Right lobe of liver (tissue), 4 donors: Measurements from ENCODE around the gene MAPK14.

ENCODE experiments used
- POLR2A ChIP-seq: fragments of 450-650 bp; IDR thresholded peaks from one replicate; pipeline ENCODE4 v1.6.1; 2017; ENCODE audit warnings: antibody characterized with exemption, mild to moderate bottlenecking
- TF ChIP-seq, protein P1 (sequence below), 4 donors: fragments of 200-600 bp in 3 of 4; fragments of 450-650 bp in 1 of 4; IDR thresholded peaks; one replicate each; pipeline versions ENCODE4 v1.5.1 to v1.8.0; 2016 to 2022; ENCODE audit warnings: antibody characterized with exemption in 4 of 4, mild to moderate bottlenecking in 2 of 4
- donor health status: DM: no; HTN: no; CAD: no.
- donor health status: DM: no; HTN: no; CAD: no.
- donor health status: DM: no; HTN: yes; CAD: no.

DNA sequence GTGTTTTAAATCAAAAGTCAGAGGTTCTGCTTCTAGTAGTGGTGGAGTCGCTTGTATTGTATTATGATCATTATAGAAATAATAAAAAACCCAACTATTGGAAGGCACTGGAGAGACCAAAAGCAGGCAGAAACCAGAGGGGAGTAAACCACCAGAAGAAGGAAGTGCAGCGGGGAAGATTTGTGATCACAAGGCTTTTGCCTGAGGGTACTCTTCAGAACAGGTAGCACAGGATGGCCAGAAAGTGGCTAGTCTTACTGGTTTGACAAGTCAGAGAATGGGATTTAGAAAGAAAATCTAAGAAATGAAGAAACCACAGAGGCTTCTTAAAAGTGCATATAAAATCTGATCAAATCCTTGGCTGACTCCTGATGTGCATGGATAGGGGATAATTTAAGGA lies 126.7 kb downstream of the MAPK14 start:
- TF ChIP-seq, protein P1, sequence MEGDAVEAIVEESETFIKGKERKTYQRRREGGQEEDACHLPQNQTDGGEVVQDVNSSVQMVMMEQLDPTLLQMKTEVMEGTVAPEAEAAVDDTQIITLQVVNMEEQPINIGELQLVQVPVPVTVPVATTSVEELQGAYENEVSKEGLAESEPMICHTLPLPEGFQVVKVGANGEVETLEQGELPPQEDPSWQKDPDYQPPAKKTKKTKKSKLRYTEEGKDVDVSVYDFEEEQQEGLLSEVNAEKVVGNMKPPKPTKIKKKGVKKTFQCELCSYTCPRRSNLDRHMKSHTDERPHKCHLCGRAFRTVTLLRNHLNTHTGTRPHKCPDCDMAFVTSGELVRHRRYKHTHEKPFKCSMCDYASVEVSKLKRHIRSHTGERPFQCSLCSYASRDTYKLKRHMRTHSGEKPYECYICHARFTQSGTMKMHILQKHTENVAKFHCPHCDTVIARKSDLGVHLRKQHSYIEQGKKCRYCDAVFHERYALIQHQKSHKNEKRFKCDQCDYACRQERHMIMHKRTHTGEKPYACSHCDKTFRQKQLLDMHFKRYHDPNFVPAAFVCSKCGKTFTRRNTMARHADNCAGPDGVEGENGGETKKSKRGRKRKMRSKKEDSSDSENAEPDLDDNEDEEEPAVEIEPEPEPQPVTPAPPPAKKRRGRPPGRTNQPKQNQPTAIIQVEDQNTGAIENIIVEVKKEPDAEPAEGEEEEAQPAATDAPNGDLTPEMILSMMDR (IDR thresholded peaks at IDR 0.05) = no peak
- TF ChIP-seq POLR2A = no peak
